CD14-positive monocyte (primary cell): Measurements from ENCODE around the gene TMEM225B. TPM values are rescaled to one million over a fixed set of nuclear protein-coding genes. Genes with fewer than 3 reads are reported as not detected.

Source experiments
- DNase-seq, 3 donors: peaks; one replicate each; pipeline ENCODE4 v3.0.0-alpha.2; 2011 to 2022
- H2AFZ ChIP-seq: 2 replicates; pipeline ENCODE4 v1.6.0; 2012; ENCODE audit warnings: mild to moderate bottlenecking, low read depth, low read length, inconsistent platforms; ENCODE audit not compliant: insufficient read depth, poor library complexity, severe bottlenecking
- H3K27ac ChIP-seq, 2 donors: 1 replicate in 1 of 2; 2 replicates in 1 of 2; pipeline ENCODE4 v1.5.1; 2012 to 2013; ENCODE audit warnings: low read length in 2 of 2, control low read depth in 1 of 2, inconsistent platforms in 1 of 2, low read depth in 1 of 2, mild to moderate bottlenecking in 1 of 2
- H3K27me3 ChIP-seq, 2 donors: one replicate each; pipeline versions ENCODE4 v1.6.0 to v1.6.1; 2011 to 2013; ENCODE audit warnings: low read length in 2 of 2; ENCODE audit not compliant: control insufficient read depth in 2 of 2, insufficient read depth in 2 of 2
- H3K36me3 ChIP-seq, 2 donors: replicated peaks in 1 of 2; 1 replicate in 1 of 2; 2 replicates in 1 of 2; pipeline versions ENCODE4 v1.5.1 to v1.6.1; 2012 to 2013; ENCODE audit warnings: low read length in 2 of 2, control low read depth in 1 of 2, inconsistent platforms in 1 of 2, mild to moderate bottlenecking in 1 of 2; ENCODE audit not compliant: insufficient read depth in 2 of 2, control insufficient read depth in 1 of 2
- H3K4me1 ChIP-seq, 2 donors: 1 replicate in 1 of 2; 2 replicates in 1 of 2; pipeline versions ENCODE4 v1.5.1 to v1.6.1; 2012 to 2013; ENCODE audit warnings: low read length in 2 of 2, control low read depth in 1 of 2, inconsistent platforms in 1 of 2, mild to moderate bottlenecking in 1 of 2, moderate library complexity in 1 of 2; ENCODE audit not compliant: insufficient read depth in 2 of 2, control insufficient read depth in 1 of 2
- H3K4me2 ChIP-seq: replicated peaks from 2 replicates; pipeline ENCODE3; 2012; ENCODE audit warnings: low read length, moderate library complexity, mild to moderate bottlenecking; ENCODE audit not compliant: poor library complexity, severe bottlenecking; ENCODE audit errors: extremely low read depth
- H3K4me3 ChIP-seq, 3 experiments: fragments of 200-600 bp in 1 of 3; sonication (generic) in 1 of 3; replicated peaks in 1 of 3; 1 replicate in 2 of 3; 2 replicates in 1 of 3; pipeline ENCODE4 v1.5.1; 2011 to 2013; ENCODE audit warnings: low read length in 3 of 3, mild to moderate bottlenecking in 3 of 3, control low read depth in 2 of 3, low read depth in 2 of 3, inconsistent platforms in 1 of 3, moderate library complexity in 1 of 3
- H3K79me2 ChIP-seq: 2 replicates; pipeline ENCODE4 v1.6.0; 2012; ENCODE audit warnings: mild to moderate bottlenecking, control low read depth, inconsistent platforms, low read length, moderate library complexity; ENCODE audit not compliant: insufficient read depth
- H3K9ac ChIP-seq: 2 replicates; pipeline ENCODE4 v1.6.0; 2017; ENCODE audit warnings: low read length, mild to moderate bottlenecking; ENCODE audit not compliant: insufficient read depth, poor library complexity, severe bottlenecking
- H3K9me3 ChIP-seq, 2 donors: replicated peaks in 1 of 2; 1 replicate in 1 of 2; 2 replicates in 1 of 2; pipeline versions ENCODE4 v1.5.1 to v1.6.1; 2012 to 2013; ENCODE audit warnings: low read length in 2 of 2, control low read depth in 1 of 2; ENCODE audit not compliant: control insufficient read depth in 1 of 2, insufficient read depth in 1 of 2
- H4K20me1 ChIP-seq: 2 replicates; pipeline ENCODE4 v1.6.0; 2012; ENCODE audit warnings: mild to moderate bottlenecking, low read length, control low read depth, moderate library complexity; ENCODE audit not compliant: insufficient read depth
- H3K27ac Mint-ChIP-seq, 7 donors: one replicate each; pipeline ENCODE4 v1.8.0; 2020; ENCODE audit warnings: mild to moderate bottlenecking in 7 of 7, mixed read lengths in 7 of 7, moderate library complexity in 6 of 7, inconsistent platforms in 2 of 7
- H3K27me3 Mint-ChIP-seq, 3 donors: one replicate each; pipeline ENCODE4 v1.8.0; 2021 to 2022; ENCODE audit warnings: low read depth in 3 of 3, mild to moderate bottlenecking in 3 of 3, mixed read lengths in 3 of 3, moderate library complexity in 3 of 3, inconsistent platforms in 1 of 3
- H3K36me3 Mint-ChIP-seq, 2 donors: one replicate each; pipeline ENCODE4 v1.8.0; 2020; ENCODE audit warnings: mixed read lengths in 2 of 2, inconsistent platforms in 1 of 2, mild to moderate bottlenecking in 1 of 2
- H3K4me1 Mint-ChIP-seq: one replicate; pipeline ENCODE4 v1.8.0; 2020; ENCODE audit warnings: mild to moderate bottlenecking, mixed read lengths
- H3K4me3 Mint-ChIP-seq, 2 donors: one replicate each; pipeline ENCODE4 v1.8.0; 2020; ENCODE audit warnings: mild to moderate bottlenecking in 2 of 2, mixed read lengths in 2 of 2, moderate library complexity in 1 of 2
- H3K9me3 Mint-ChIP-seq, 7 donors: one replicate each; pipeline ENCODE4 v1.8.0; 2020 to 2022; ENCODE audit warnings: mixed read lengths in 7 of 7, mild to moderate bottlenecking in 6 of 7, moderate library complexity in 6 of 7, inconsistent platforms in 2 of 7
- WGBS: methylation state at CpG from one replicate; pipeline ENCODE4 v1.1.5; 2013; ENCODE audit warnings: missing lambda C conversion rate; ENCODE audit not compliant: insufficient coverage; 5-methylcytosine and 5-hydroxymethylcytosine counted together
- intact Hi-C, 2 donors: fragments of 100-400 bp; cut with micrococcal nuclease; formaldehyde crosslinking; loops; one replicate each; pipeline versions ENCODE4 v1.15.0 to v1.15.1; 2023
- polyA plus RNA-seq, 3 donors: library from polyadenylated mRNA; depleted of rRNA in 1 of 3; unstranded in 2 of 3; stranded (reverse) in 1 of 3; fragments of 300-500 nt in 2 of 3; fragments of >200 nt in 1 of 3; fragmentation: Illumina TruSeq in 2 of 3; gene quantifications; 1 replicate in 2 of 3; 2 replicates in 1 of 3; pipeline ENCODE4 v1.2.3, GENCODE V29; 2012 to 2021
- TF ChIP-seq, protein P1 (sequence below): fragments of 200-600 bp; IDR thresholded peaks from one replicate; pipeline ENCODE4 v1.8.0; 2022; ENCODE audit warnings: antibody characterized with exemption, mild to moderate bottlenecking

The TMEM225B gene
- polyA plus RNA-seq, 3 donors = 0.20 to 0.23 TPM; not detected in 1

DNA sequence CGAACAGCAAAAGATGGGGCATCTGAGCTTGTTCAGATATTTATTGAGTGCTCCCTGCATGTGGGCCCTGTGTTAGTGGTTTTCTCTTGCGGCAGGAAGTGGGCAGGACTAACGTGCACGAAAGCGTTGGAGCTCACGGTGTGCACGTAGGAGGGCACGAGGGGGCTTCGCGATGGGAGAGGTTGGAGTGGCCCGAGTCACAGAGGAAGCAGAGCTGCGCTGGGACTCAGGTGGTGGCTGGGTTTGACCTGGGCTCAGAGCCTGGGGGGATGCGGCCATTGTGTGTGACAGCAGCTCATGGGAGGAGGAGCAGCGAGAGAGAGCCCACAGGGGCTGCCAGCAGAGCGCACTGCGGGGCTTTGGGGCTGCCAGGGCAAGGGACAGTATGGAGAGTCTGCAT lies 26.4 kb downstream of the TMEM225B start:
- Histone ChIP-seq H3K9ac (no peak overlapping the region), H3K4me3 (no peak overlapping the region), H3K9me3 (no peaks in the 10 kb centered on the region), H3K27me3 (no peaks in the 10 kb centered on the region), H3K27ac (no peak overlapping the region), H3K36me3 (peaks cover 96 to 100% of the 10 kb centered on the region in 2 donors), H3K79me2 (peaks cover 5% of the 10 kb centered on the region), H2AFZ (no peak overlapping the region), H4K20me1 (peaks cover 12% of the 10 kb centered on the region), H3K4me2 (no peak overlapping the region), H3K4me1 (no peaks in the 10 kb centered on the region)
- DNase-seq = no peak
- Mint-ChIP-seq H3K27me3 (peaks cover 0 to 7% (median 2%) of the 10 kb centered on the region in 3 donors), H3K36me3 (peaks cover 96% of the 10 kb centered on the region in 2 donors), H3K4me1 (peaks cover 9% of the 10 kb centered on the region), H3K4me3 (no peak overlapping the region), H3K9me3 (no peaks in the 10 kb centered on the region), H3K27ac (peak overlapping the region in 2 of 7 donors; percentile 38 to 78)
- 58% methylated on average over 16 of the region's 16 CpGs for WGBS
- TF ChIP-seq, protein P1, sequence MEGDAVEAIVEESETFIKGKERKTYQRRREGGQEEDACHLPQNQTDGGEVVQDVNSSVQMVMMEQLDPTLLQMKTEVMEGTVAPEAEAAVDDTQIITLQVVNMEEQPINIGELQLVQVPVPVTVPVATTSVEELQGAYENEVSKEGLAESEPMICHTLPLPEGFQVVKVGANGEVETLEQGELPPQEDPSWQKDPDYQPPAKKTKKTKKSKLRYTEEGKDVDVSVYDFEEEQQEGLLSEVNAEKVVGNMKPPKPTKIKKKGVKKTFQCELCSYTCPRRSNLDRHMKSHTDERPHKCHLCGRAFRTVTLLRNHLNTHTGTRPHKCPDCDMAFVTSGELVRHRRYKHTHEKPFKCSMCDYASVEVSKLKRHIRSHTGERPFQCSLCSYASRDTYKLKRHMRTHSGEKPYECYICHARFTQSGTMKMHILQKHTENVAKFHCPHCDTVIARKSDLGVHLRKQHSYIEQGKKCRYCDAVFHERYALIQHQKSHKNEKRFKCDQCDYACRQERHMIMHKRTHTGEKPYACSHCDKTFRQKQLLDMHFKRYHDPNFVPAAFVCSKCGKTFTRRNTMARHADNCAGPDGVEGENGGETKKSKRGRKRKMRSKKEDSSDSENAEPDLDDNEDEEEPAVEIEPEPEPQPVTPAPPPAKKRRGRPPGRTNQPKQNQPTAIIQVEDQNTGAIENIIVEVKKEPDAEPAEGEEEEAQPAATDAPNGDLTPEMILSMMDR = no peak
- intact Hi-C loops = no loop called here

DNA sequence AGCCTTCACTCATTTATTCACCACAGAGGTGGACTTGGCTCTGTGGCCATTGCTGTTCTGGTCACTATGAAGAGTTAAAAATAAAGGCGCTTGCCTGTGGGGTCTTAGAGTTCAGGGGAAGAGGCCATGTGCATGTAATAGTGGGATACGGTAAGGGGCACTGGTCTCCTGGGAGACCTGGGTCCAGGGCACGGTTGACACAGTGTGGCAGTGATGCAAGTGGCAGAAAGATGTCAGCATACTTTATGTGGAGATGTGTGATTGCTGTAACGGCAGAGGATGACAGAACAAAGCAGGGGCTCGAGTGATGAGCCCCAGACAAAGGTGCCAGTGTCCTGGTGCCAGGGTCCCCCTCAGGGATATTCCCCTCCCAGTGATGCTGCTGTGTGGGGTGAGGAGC lies 27.3 kb downstream of the TMEM225B start:
- Histone ChIP-seq H3K4me3 (no peak overlapping the region), H3K9ac (no peak overlapping the region), H3K4me2 (no peak overlapping the region), H3K27me3 (no peaks in the 10 kb centered on the region), H3K27ac (no peak overlapping the region), H3K79me2 (peaks cover 5% of the 10 kb centered on the region), H3K9me3 (no peaks in the 10 kb centered on the region), H4K20me1 (peaks cover 14% of the 10 kb centered on the region), H3K36me3 (peaks cover 96 to 100% of the 10 kb centered on the region in 2 donors), H3K4me1 (peaks cover under 1 to 2% of the 10 kb centered on the region in 2 donors), H2AFZ (no peak overlapping the region)
- Mint-ChIP-seq H3K4me3 (no peak overlapping the region), H3K27me3 (peaks cover 0 to 7% (median 2%) of the 10 kb centered on the region in 3 donors), H3K9me3 (no peaks in the 10 kb centered on the region), H3K36me3 (peaks cover 96% of the 10 kb centered on the region in 2 donors), H3K27ac (peak overlapping the region in 2 of 7 donors; percentile 11 to 36), H3K4me1 (peaks cover 12% of the 10 kb centered on the region)
- 92% methylated on average over 3 of the region's 5 CpGs for WGBS
- TF ChIP-seq, protein P1 = no peak
- DNase-seq = no peak
- intact Hi-C loops = no loop called here
